Activated CD8-positive, alpha-beta memory T cell treated with anti-CD3 and anti-CD28 coated beads, Interleukin-2, amount 50 U/mL, for 24 hours (primary cell): ENCODE results near the gene SCAF1.
"Not testable (repeated sequence)": the region's sequence is repeated elsewhere in the genome, so short reads cannot be mapped to it uniquely, and the experiment has no call there.

ENCODE experiments used
- DNase-seq: peaks from one replicate; pipeline ENCODE4 v3.0.0-alpha.2; 2020; ENCODE audit errors: extremely low read depth

Gene SCAF1

DNA sequence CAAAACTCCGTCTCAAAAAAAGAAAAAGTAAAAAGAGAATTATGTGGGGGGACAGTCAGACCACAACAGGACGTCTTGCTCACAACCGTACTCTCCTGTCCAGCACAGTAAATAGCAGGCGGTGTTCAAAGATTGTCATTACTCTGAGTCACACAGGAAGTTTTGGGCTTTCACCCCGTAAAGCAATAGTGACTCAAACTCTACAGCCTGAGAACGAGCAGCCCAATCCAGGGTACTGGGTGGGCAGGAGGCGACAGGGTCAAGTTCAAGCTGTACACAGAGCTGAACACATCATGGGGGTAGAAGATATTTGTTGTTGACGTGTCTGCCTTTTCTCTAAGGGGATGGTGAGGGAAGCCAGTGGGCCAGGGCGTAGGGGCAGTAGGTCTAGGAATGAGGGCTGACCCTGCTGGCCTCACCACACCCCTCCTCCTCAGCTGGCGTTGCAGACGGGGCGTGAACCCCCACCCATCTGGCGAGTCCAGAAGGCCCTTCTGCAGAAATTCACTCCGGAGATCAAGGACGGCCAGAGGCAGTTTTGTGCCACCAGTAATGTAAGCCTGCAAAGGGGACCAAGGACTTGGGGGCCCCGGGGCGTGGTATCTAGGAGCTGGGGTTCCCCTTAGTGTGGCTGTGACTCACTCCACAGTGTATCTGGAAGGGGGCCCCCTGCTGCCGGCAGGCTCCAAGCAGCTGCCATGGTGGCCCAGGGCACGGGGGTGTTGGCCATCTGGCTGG lies 27.7 kb upstream of the SCAF1 start:
- DNase-seq, result no peak

GRCh38 chr19:49615861-49616260 lies 26.1 kb upstream of the SCAF1 start:
- no peak for DNase-seq

GRCh38 chr19:49616532-49616931 lies 25.5 kb upstream of the SCAF1 start:
- no peak for DNase-seq

- no peak for DNase-seq
Observed at GRCh38 chr19:49616945-49617344, 25.1 kb upstream of the SCAF1 start.

- DNase-seq, result not testable (repeated sequence)
Observed at GRCh38 chr19:49617860-49618259, 24.1 kb upstream of the SCAF1 start.

DNA sequence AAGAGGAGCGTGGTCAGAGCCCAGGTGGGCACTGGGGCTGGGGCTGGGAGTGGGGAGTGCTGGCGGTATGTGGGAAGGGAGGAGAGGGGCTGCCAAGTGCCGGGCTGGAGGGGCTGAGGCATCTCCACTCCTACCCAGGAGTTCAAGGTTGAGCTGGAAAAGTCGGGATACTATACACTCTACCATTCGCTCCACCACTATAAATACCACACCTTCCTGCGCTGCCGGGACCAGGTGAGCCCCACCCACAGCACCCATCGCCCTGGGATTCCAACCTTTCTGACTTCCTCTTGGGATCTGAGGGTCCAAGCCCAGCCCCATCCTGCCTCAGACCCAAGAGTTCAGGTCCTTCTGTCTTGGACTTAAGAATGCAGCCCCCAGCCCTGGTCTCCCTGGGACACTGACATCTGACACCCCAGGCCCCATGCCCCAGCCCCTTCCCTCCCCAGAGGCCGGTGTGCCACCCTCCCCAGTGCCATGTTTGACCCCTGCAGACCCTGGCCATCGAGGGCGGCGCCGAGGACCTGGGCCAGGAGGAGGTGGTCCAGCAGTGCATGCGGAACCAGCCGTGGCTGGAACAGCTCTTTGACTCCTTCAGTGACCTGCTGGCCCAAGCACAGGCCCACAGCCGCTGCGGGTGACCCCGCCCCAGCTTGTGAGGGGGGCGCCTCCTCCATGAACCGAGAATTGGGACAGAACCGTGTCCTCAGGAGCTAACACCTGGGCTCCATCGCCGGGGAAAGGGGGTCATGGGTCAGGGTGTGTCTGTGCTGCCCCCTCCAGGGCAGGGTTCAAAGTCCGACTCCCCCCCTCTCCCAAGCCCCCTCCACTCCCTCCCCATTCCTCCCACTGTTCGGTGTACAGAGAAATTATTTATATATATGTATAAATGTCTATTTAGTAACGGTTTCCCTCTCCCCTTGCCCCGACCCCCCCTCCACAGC lies 16.8 kb upstream of the SCAF1 start:
- DNase-seq, result no peak

- no peak for DNase-seq
Observed at GRCh38 chr19:49626226-49626625, 15.8 kb upstream of the SCAF1 start.

- no peak for DNase-seq
Observed at GRCh38 chr19:49629659-49630058, 12.3 kb upstream of the SCAF1 start.

DNA sequence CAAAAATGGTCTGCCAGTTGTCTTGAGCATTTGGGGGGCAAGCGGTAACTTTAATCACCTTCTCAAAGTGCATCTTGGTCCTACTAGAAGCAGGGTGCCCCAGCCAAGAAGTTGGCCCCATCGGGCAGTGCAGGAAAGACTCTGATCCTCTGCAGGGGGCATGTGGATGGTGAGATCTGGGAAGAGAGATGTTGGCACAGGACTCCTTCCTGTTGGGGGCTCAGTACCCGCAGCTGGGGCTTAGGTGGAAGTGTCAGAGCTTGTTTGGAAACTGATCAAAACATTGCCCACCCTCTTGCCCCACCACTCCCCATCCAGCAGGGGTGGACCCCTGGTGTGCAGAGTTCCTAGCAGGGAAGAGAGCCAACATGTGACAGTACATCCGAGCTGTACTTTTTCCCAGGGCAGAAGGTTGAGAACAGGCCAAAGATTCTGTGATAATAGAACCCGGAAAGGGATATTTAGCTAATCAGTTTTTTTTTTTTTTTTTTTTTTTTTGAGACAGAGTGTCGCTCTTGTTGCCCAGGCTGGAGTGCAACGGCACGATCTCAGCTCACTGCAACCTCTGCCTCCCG lies 10.9 kb upstream of the SCAF1 start:
- DNase-seq, result no peak

- no peak for DNase-seq
Observed at GRCh38 chr19:49631610-49632192, 10.3 kb upstream of the SCAF1 start.

DNA sequence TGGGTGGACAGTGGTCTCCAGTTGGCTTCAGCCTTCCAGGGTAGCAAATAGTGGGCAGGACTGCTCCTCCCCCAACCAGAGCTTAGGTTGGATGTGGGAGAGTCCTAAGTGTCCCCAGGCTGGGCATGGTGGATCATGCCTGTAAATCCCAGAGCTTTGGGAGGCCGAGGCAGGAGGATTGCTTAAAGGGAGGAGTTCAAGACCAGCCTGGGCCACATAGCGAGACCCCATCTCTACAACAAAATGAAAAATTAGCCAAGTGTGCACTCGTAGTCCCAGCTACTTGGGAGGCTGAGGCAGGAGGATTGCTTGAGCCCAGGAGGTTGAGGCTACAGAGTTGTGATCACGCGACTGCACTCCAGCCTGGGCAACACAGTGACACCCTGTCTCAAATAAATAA lies 9.4 kb upstream of the SCAF1 start:
- DNase-seq, result no peak

DNA sequence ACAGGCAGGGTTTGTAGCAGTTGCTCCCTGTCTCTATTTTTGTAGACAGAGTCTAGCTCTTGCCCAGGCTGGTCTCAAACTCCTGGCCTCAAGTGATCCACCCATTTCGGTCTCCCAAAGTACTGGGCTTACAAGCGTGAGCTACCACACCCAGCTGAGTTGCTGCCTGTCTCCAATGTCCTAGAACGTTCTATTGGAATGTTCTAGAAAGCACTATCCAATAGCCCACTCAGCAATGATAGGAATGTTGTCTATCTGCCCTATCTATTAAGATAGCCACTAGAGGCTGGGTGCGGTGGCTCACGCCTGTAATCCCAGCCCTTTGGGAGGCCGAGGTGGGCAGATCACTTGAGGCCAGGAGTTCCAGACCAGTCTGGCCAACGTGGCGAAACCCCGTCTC lies 8.7 kb upstream of the SCAF1 start:
- not testable (repeated sequence) for DNase-seq

- no peak for DNase-seq
Observed at GRCh38 chr19:49635530-49636232, 6.3 kb upstream of the SCAF1 start.

- no peak for DNase-seq
Observed at GRCh38 chr19:49636233-49636932, 5.6 kb upstream of the SCAF1 start.

DNA sequence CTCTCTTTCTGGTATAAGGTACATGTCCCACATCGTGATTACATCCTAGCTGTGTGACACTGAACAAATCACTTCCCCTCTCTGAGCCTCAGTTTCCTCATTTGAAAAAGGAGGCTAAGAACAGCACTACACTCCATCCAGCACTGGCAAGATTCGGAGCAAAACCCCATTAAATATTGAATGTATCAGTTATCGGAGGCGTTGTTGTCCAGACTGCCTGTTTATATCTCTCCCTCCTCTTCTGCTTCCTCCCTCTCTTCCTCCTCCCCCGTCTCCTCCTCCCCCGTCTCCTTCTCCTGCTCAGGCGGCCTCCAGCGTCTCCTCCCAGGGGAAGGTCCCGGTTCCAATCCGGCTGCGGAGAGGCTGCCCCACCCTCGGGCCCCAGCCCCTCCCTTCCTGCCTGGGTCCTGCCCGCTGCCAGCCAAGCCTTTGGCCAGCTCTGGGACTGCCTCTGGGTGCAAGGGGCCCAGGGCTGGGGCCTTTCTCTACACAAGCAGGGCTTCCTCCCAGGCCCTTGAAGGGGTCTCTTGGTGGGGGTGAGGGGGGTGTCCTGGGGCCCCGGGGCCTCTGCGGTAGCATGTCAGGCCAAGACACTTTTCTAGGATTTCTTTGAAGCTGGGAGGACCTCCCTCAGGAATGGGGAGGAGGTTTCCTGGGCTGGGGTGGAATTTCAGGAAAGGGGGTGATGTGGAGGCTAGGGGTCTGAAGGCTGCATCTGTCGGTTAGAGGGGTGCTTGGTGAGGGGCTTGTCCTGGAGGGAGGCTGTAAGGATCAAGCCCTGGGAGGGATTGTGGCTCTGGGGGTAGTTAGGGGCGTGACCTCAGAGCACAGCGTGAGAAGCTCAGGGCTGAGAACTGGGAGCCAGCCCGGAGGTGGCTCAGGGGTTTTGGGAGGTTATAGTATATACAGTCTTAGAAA lies 3.9 kb upstream of the SCAF1 start:
- no peak for DNase-seq

DNA sequence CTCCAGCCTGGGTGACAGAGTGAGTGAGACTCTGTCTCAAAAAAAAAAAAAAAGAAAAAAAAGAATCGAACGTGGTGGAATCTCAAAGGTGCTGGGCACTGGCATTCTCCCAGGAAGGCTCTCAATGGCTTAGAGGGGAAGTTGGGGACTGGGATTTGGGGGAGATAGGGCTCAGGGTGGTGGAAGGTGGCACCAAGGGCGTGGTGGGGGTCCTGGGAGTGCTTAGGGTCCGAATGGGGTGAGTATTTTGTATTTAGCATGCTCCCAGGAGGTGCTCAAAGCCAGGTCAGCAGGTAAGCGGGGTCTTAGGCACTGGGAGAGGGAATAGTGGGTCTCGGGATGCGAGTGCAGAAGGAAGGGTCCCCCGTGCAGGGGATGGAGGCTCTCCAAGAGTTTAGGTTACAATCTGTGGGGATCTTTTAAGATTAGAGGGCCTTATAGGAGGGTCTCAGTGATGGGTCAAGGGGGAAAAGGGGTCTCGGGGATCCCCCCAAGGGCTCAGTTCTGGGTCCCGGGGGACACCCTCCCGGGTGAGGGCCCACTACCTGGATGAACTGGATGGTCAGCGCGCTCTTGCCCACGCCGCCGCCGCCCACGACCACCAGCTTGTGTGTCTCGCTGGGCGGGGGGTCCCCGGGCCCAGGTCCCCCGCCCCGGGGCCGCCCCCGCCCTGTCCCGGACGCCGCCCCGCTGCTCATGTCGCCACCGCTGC lies 2.5 kb upstream of the SCAF1 start:
- no peak for DNase-seq

GRCh38 chr19:49640113-49640898 lies 1.7 kb upstream of the SCAF1 start, which contains the start of gene RRAS:
Gene RRAS, minus strand, starts transcription at chr19:49640143. Its CDS starts 45 bp downstream, at chr19:49640098.
- peak; percentile 100 for DNase-seq

GRCh38 chr19:49642492-49643035 lies 555 bp downstream of the SCAF1 start:
- DNase-seq, result no peak
